Gastroesophageal sphincter (tissue), 4 donors: Measurements from ENCODE around the gene MAPK1. TPM values are rescaled to one million over a fixed set of nuclear protein-coding genes. Genes with fewer than 3 reads are reported as not detected.

Experiments used
- ATAC-seq: fragments of 150-250 bp; one replicate; pipeline ENCODE4 v1.9.1; 2016; ENCODE audit warnings: mild to moderate bottlenecking, moderate library complexity
- H3K27ac ChIP-seq, 4 donors: fragments of 200-600 bp; sonication (generic) in 3 of 4; 1 replicate in 3 of 4; 2 replicates in 1 of 4; pipeline ENCODE4 v1.5.1; 2016 to 2019
- H3K27me3 ChIP-seq: fragments of 200-600 bp; sonication (generic); one replicate; pipeline ENCODE4 v1.5.1; 2019
- H3K36me3 ChIP-seq, 2 donors: fragments of 200-600 bp; sonication (generic); one replicate each; pipeline ENCODE4 v1.5.1; 2019; ENCODE audit warnings: control low read depth in 1 of 2
- H3K4me1 ChIP-seq, 3 donors: fragments of 200-600 bp; sonication (generic); 1 replicate in 2 of 3; 2 replicates in 1 of 3; pipeline ENCODE4 v1.5.1; 2016 to 2019; ENCODE audit warnings: control low read depth in 2 of 3
- H3K4me3 ChIP-seq, 2 donors: fragments of 200-600 bp; sonication (generic); one replicate each; pipeline ENCODE4 v1.5.1; 2019; ENCODE audit warnings: mild to moderate bottlenecking in 1 of 2, moderate library complexity in 1 of 2
- H3K9me3 ChIP-seq, 3 donors: fragments of 200-600 bp; sonication (generic); one replicate each; pipeline ENCODE4 v1.5.1; 2017 to 2019; ENCODE audit warnings: control low read depth in 2 of 3
- EP300 ChIP-seq: sonication (generic); formaldehyde crosslinking; IDR thresholded peaks from one replicate; pipeline ENCODE4 v1.6.1; 2017; ENCODE audit warnings: antibody characterized with exemption, mild to moderate bottlenecking
- POLR2A ChIP-seq, 2 donors: fragments of 450-650 bp; IDR thresholded peaks; one replicate each; pipeline ENCODE4 v1.6.1; 2017; ENCODE audit warnings: antibody characterized with exemption in 2 of 2, mild to moderate bottlenecking in 2 of 2, moderate library complexity in 1 of 2
- POLR2AphosphoS5 ChIP-seq: sonication (generic); formaldehyde crosslinking; IDR thresholded peaks from one replicate; pipeline ENCODE4 v1.6.1; 2017; ENCODE audit warnings: antibody characterized with exemption
- WGBS, 2 donors: methylation state at CpG; one replicate each; pipeline ENCODE4 v1.1.5; 2018; ENCODE audit warnings: low coverage in 1 of 2; 5-methylcytosine and 5-hydroxymethylcytosine counted together
- total RNA-seq, 4 donors: library from RNA; depleted of rRNA; stranded (reverse); fragments of >200 nt; gene quantifications; one replicate each; pipeline ENCODE4 v1.1.0, GENCODE V29; 2016
- TF ChIP-seq, protein P1 (sequence below), 4 experiments: fragments of 200-600 bp in 2 of 4; fragments of 450-650 bp in 2 of 4; sonication (generic) in 1 of 4; IDR thresholded peaks; one replicate each; pipeline ENCODE4 v1.5.1; 2017 to 2019; ENCODE audit warnings: antibody characterized with exemption in 4 of 4, mild to moderate bottlenecking in 2 of 4, moderate library complexity in 2 of 4

Gene MAPK1
- total RNA-seq, 4 donors from 2014 or later, result 40.3 to 70.8 (median 57.4) TPM

DNA sequence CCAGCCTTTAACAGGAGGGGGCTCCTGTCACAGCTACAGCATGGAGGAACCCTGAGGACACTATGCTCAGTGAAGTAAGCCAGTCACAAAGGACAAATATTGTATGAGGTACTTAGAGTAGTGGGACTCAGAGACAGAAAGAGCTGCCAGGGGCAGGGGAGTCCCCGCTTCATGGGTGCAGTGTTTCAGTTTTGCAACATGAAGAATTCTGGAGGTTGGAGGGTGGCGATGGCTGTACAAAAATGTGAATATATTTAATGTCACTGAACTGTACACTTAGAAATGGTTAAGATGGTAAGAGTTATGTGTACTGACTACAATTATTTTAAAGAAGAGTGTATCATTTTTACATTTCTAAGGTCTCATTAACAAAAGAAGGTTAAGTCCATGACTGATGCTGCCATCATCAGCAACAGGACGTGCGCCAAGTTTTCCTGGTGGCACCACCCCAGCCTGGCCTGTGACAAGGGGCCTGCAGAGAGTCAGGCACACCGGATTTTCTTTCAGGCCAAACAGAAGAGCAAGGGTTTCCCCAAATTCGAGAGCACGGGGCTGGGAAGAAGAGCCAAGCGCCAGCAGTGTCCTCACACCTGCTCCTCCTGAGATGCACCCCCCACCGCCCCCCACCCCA is 153.9 kb downstream of the MAPK1 start:
- peaks cover 0 to 19% of the 10 kb centered on the region in 2 donors for H3K36me3 ChIP-seq
- WGBS, 2 donors, result 43 to 50% methylated on average over 4 of the region's 9 CpGs
- TF ChIP-seq EP300 (no peak), POLR2AphosphoS5 (no peak), POLR2A (IDR thresholded peaks at IDR 0.05) (no peak)
- TF ChIP-seq, protein P1, sequence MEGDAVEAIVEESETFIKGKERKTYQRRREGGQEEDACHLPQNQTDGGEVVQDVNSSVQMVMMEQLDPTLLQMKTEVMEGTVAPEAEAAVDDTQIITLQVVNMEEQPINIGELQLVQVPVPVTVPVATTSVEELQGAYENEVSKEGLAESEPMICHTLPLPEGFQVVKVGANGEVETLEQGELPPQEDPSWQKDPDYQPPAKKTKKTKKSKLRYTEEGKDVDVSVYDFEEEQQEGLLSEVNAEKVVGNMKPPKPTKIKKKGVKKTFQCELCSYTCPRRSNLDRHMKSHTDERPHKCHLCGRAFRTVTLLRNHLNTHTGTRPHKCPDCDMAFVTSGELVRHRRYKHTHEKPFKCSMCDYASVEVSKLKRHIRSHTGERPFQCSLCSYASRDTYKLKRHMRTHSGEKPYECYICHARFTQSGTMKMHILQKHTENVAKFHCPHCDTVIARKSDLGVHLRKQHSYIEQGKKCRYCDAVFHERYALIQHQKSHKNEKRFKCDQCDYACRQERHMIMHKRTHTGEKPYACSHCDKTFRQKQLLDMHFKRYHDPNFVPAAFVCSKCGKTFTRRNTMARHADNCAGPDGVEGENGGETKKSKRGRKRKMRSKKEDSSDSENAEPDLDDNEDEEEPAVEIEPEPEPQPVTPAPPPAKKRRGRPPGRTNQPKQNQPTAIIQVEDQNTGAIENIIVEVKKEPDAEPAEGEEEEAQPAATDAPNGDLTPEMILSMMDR (IDR thresholded peaks at IDR 0.05), result no peak
- H3K9me3 ChIP-seq, result no peaks in the 10 kb centered on the region
- peaks cover 0 to 17% (median 7%) of the 10 kb centered on the region in 3 donors for H3K4me1 ChIP-seq
- peak overlapping the region in 2 of 4 donors; percentile 14 to 62 for H3K27ac ChIP-seq
- H3K4me3 ChIP-seq, result peak overlapping the region in 1 of 2 donors; percentile 10
- H3K27me3 ChIP-seq, result no peaks in the 10 kb centered on the region
- peak; percentile 38 for ATAC-seq

GRCh38 chr22:21712751-21713427 is 154.6 kb downstream of the MAPK1 start:
- TF ChIP-seq, protein P1 (IDR thresholded peaks at IDR 0.05), result peak in 3 of 4 experiments; percentile 81 to 87 (median 85)
- no peak for TF ChIP-seq POLR2A (IDR thresholded peaks at IDR 0.05)
- WGBS, 2 donors, result 4 to 9% methylated on average over 14 of the region's 14 CpGs
- H3K4me3 ChIP-seq, result peak overlapping the region in 1 of 2 donors; percentile 10

GRCh38 chr22:21711851-21712250 is 155.6 kb downstream of the MAPK1 start:
- H3K36me3 ChIP-seq, result peaks cover 0 to 22% of the 10 kb centered on the region in 2 donors
- no peak overlapping the region for H3K4me3 ChIP-seq
- WGBS, 2 donors, result 81 to 100% methylated on average over 1 to 4 of the region's 4 CpGs
- H3K9me3 ChIP-seq, result no peaks in the 10 kb centered on the region
- H3K4me1 ChIP-seq, result peaks cover 0 to 26% (median 7%) of the 10 kb centered on the region in 3 donors
- ATAC-seq, result no peak
- TF ChIP-seq EP300, result no peak
- no peak for TF ChIP-seq POLR2A (IDR thresholded peaks at IDR 0.05)
- TF ChIP-seq, protein P1 (IDR thresholded peaks at IDR 0.05), result no peak
- TF ChIP-seq POLR2AphosphoS5, result no peak
- H3K27ac ChIP-seq, result no peak overlapping the region
- H3K27me3 ChIP-seq, result no peaks in the 10 kb centered on the region

More at GRCh38 chr22:21712751-21713427, 154.6 kb downstream of the MAPK1 start:
- H3K27me3 ChIP-seq, result no peaks in the 10 kb centered on the region
- H3K9me3 ChIP-seq, result no peaks in the 10 kb centered on the region
- peak; percentile 90 for ATAC-seq
- peaks cover 0 to 21% (median 7%) of the 10 kb centered on the region in 3 donors for H3K4me1 ChIP-seq
- peaks cover 0 to 20% of the 10 kb centered on the region in 2 donors for H3K36me3 ChIP-seq
- peak overlapping the region in 2 of 4 donors; percentile 14 to 62 for H3K27ac ChIP-seq

DNA sequence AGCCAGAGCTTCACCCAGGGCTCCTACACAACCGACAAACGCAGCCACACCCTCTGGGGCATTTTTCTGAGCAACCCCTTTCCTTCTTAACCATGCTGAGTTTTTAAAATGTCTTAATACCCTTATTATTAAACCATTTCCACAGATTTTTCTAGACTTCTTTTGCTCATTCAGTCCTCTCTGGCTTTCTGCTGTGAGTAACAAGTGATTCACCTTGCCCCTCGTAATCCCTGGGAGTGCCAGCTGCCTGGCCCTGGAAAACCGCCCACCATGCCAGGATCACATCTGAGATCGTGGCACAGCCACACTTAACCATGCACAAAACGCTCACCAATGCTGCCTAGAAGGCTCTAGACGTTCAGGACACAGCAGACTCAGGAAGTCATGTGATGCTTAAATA is 157.3 kb downstream of the MAPK1 start:
- peaks cover 0 to 22% of the 10 kb centered on the region in 2 donors for H3K36me3 ChIP-seq
- H3K27ac ChIP-seq, result no peak overlapping the region
- peaks cover 0 to 26% (median 7%) of the 10 kb centered on the region in 3 donors for H3K4me1 ChIP-seq
- H3K27me3 ChIP-seq, result no peaks in the 10 kb centered on the region
- TF ChIP-seq, protein P1 (IDR thresholded peaks at IDR 0.05), result no peak
- TF ChIP-seq POLR2AphosphoS5 (no peak), POLR2A (IDR thresholded peaks at IDR 0.05) (no peak), EP300 (no peak)
- no peak overlapping the region for H3K4me3 ChIP-seq
- 72 to 83% methylated on average over 2 to 5 of the region's 7 CpGs for WGBS, 2 donors
- no peaks in the 10 kb centered on the region for H3K9me3 ChIP-seq
- no peak for ATAC-seq
